Cardiac muscle cell (in vitro differentiated cells and primary cell): ENCODE measurements around the gene SPRYD7. TPM values are rescaled to one million over a fixed set of nuclear protein-coding genes. Genes with fewer than 3 reads are reported as not detected.
A peak's percentile ranks its signal among the peaks of the same experiment; 100 is the strongest.

Experiments
- DNase-seq, 2 donors: peaks; one replicate each; pipeline versions ENCODE4 v3.0.0 to v3.0.0-alpha.2; 2010 to 2017; ENCODE audit warnings: low read depth in 1 of 2, low spot score in 1 of 2
- H3K27ac ChIP-seq: fragments of 200-600 bp; sonication (generic); 2 replicates; pipeline ENCODE4 v1.5.1; 2016
- H3K27me3 ChIP-seq: fragments of 200-600 bp; sonication (generic); 2 replicates; pipeline ENCODE4 v1.6.0; 2016; ENCODE audit warnings: control low read depth
- H3K36me3 ChIP-seq: fragments of 200-600 bp; sonication (generic); 2 replicates; pipeline ENCODE4 v1.5.1; 2016; ENCODE audit warnings: control low read depth
- H3K4me1 ChIP-seq: fragments of 200-600 bp; sonication (generic); 2 replicates; pipeline ENCODE4 v1.8.1; 2017; ENCODE audit warnings: low read depth, mild to moderate bottlenecking, mixed run types
- H3K4me3 ChIP-seq: fragments of 200-600 bp; sonication (generic); 2 replicates; pipeline ENCODE4 v1.5.1; 2016; ENCODE audit warnings: mild to moderate bottlenecking
- H3K9me3 ChIP-seq: fragments of 200-600 bp; sonication (generic); 2 replicates; pipeline ENCODE4 v1.5.1; 2017; ENCODE audit warnings: low read depth, mild to moderate bottlenecking, control low read depth
- CTCF ChIP-seq: IDR thresholded peaks from 2 replicates; pipeline ENCODE4 v1.5.1; 2012; ENCODE audit warnings: low read depth, mild to moderate bottlenecking, low read length
- polyA plus RNA-seq: library from polyadenylated mRNA; unstranded; fragments of >200 nt; fragmentation: Nextera tagmentation; extraction: Ambion mirVana; gene quantifications from 2 replicates; pipeline ENCODE4 v1.2.1, GENCODE V29; 2016
- total RNA-seq: library from RNA; depleted of rRNA; stranded (reverse); fragments of >200 nt; gene quantifications from 2 replicates; pipeline ENCODE4 v1.2.3, GENCODE V29; 2016

Gene SPRYD7
- total and polyA plus RNA-seq, 2 experiments from 2014 or later = 5.9 to 18.4 TPM

- Histone ChIP-seq H3K27me3 (no peaks in the 10 kb centered on the region), H3K9me3 (no peaks in the 10 kb centered on the region), H3K4me1 (no peaks in the 10 kb centered on the region), H3K4me3 (no peak overlapping the region), H3K27ac (no peak overlapping the region), H3K36me3 (no peaks in the 10 kb centered on the region)
- no peak for TF ChIP-seq CTCF
- DNase-seq = no peak
These were observed 42.5 kb downstream of the SPRYD7 start for GRCh38 chr13:49893591-49893990.

GRCh38 chr13:49890376-49890775, 45.8 kb downstream of the SPRYD7 start:
- no peaks in the 10 kb centered on the region for H3K27me3 ChIP-seq
- TF ChIP-seq CTCF = no peak
- DNase-seq = no peak

GRCh38 chr13:49878682-49879081, 57.5 kb downstream of the SPRYD7 start:
- TF ChIP-seq CTCF = no peak
- no peak overlapping the region for H3K27ac ChIP-seq

More at GRCh38 chr13:49890376-49890775, 45.8 kb downstream of the SPRYD7 start:
- Histone ChIP-seq H3K36me3 (no peaks in the 10 kb centered on the region), H3K9me3 (no peaks in the 10 kb centered on the region), H3K27ac (no peak overlapping the region), H3K4me1 (no peaks in the 10 kb centered on the region), H3K4me3 (no peak overlapping the region)

GRCh38 chr13:49877629-49878218, 58.4 kb downstream of the SPRYD7 start:
- Histone ChIP-seq H3K9me3 (no peaks in the 10 kb centered on the region), H3K27ac (no peak overlapping the region), H3K4me1 (no peaks in the 10 kb centered on the region), H3K36me3 (no peaks in the 10 kb centered on the region), H3K4me3 (no peak overlapping the region), H3K27me3 (no peaks in the 10 kb centered on the region)
- DNase-seq = peak in 1 of 2 donors; percentile 19
- no peak for TF ChIP-seq CTCF

More at GRCh38 chr13:49878682-49879081, 57.5 kb downstream of the SPRYD7 start:
- no peak for DNase-seq
- Histone ChIP-seq H3K4me3 (no peak overlapping the region), H3K36me3 (no peaks in the 10 kb centered on the region), H3K27me3 (no peaks in the 10 kb centered on the region), H3K9me3 (no peaks in the 10 kb centered on the region), H3K4me1 (no peaks in the 10 kb centered on the region)

- no peaks in the 10 kb centered on the region for H3K9me3 ChIP-seq
These were observed 61.7 kb downstream of the SPRYD7 start for GRCh38 chr13:49874430-49874829.

More at GRCh38 chr13:49874430-49874829, 61.7 kb downstream of the SPRYD7 start:
- TF ChIP-seq CTCF = no peak
- Histone ChIP-seq H3K27ac (no peak overlapping the region), H3K27me3 (no peaks in the 10 kb centered on the region), H3K4me3 (no peak overlapping the region), H3K4me1 (no peaks in the 10 kb centered on the region), H3K36me3 (no peaks in the 10 kb centered on the region)
- no peak for DNase-seq
